Loucy (cell line): Measurements from ENCODE around the gene UBE3D.
"Not testable (repeated sequence)": the region's sequence is repeated elsewhere in the genome, so short reads cannot be mapped to it uniquely, and the experiment has no call there.

Experiments
- H2AFZ ChIP-seq: fragments of 200-600 bp; sonication (generic); 2 replicates; pipeline ENCODE4 v1.6.0; 2016; ENCODE audit warnings: antibody characterized with exemption, mild to moderate bottlenecking, low read length, moderate library complexity
- H3F3A ChIP-seq: fragments of 200-600 bp; 2 replicates; pipeline ENCODE4 v1.6.0; 2016; ENCODE audit warnings: antibody characterized with exemption, low read depth, mild to moderate bottlenecking
- H3K27me3 ChIP-seq: fragments of 200-600 bp; sonication (generic); 2 replicates; pipeline ENCODE4 v1.6.1; 2014; ENCODE audit warnings: low read length, mild to moderate bottlenecking; ENCODE audit not compliant: insufficient read depth, poor library complexity, severe bottlenecking
- H3K36me3 ChIP-seq: fragments of 200-600 bp; sonication (generic); 2 replicates; pipeline ENCODE4 v1.6.1; 2016; ENCODE audit warnings: low read length; ENCODE audit not compliant: insufficient read depth
- H3K4me1 ChIP-seq: fragments of 200-600 bp; sonication (generic); 2 replicates; pipeline ENCODE4 v1.5.1; 2014; ENCODE audit warnings: low read length, mild to moderate bottlenecking; ENCODE audit not compliant: insufficient read depth, poor library complexity, severe bottlenecking
- H3K4me2 ChIP-seq: fragments of 200-600 bp; sonication (generic); 2 replicates; pipeline ENCODE4 v1.6.0; 2014; ENCODE audit warnings: antibody characterized with exemption, low read length, low read depth, mild to moderate bottlenecking; ENCODE audit not compliant: poor library complexity, severe bottlenecking
- H3K4me3 ChIP-seq: fragments of 200-600 bp; sonication (generic); 2 replicates; pipeline ENCODE4 v1.5.1; 2014; ENCODE audit warnings: low read length, mild to moderate bottlenecking, mixed read lengths; ENCODE audit not compliant: poor library complexity, severe bottlenecking
- H3K79me2 ChIP-seq: fragments of 200-600 bp; sonication (generic); 2 replicates; pipeline ENCODE4 v1.6.1; 2014; ENCODE audit warnings: low read length; ENCODE audit not compliant: insufficient read depth
- H3K9ac ChIP-seq: fragments of 200-600 bp; sonication (generic); 2 replicates; pipeline ENCODE4 v1.6.0; 2014; ENCODE audit warnings: mild to moderate bottlenecking, low read depth, low read length, moderate library complexity; ENCODE audit not compliant: poor library complexity, severe bottlenecking
- H3K9me2 ChIP-seq: fragments of 200-600 bp; sonication (generic); replicated peaks from 2 replicates; pipeline ENCODE4 v1.6.1; 2016; ENCODE audit warnings: low read depth, low read length, mixed read lengths
- H3K9me3 ChIP-seq: fragments of 200-600 bp; sonication (generic); 2 replicates; pipeline ENCODE4 v1.6.1; 2014; ENCODE audit warnings: mild to moderate bottlenecking, antibody characterized with exemption, low read length, low read depth; ENCODE audit not compliant: insufficient read depth
- H4K20me1 ChIP-seq: fragments of 200-600 bp; sonication (generic); 2 replicates; pipeline ENCODE4 v1.6.0; 2014; ENCODE audit warnings: antibody characterized with exemption, low read length, mild to moderate bottlenecking; ENCODE audit not compliant: insufficient read depth, poor library complexity, severe bottlenecking
- CTCF ChIP-seq: fragments of 200-600 bp; sonication (generic); conservative IDR thresholded peaks from 2 replicates; pipeline ENCODE4 v1.5.1; 2014; ENCODE audit warnings: mild to moderate bottlenecking, antibody characterized with exemption, low read length
- EZH2phosphoT487 ChIP-seq: fragments of 200-600 bp; IDR thresholded peaks from 2 replicates; pipeline ENCODE4 v1.6.1; 2018; ENCODE audit warnings: antibody characterized with exemption, mild to moderate bottlenecking, moderate library complexity, borderline replicate concordance

The UBE3D gene

DNA sequence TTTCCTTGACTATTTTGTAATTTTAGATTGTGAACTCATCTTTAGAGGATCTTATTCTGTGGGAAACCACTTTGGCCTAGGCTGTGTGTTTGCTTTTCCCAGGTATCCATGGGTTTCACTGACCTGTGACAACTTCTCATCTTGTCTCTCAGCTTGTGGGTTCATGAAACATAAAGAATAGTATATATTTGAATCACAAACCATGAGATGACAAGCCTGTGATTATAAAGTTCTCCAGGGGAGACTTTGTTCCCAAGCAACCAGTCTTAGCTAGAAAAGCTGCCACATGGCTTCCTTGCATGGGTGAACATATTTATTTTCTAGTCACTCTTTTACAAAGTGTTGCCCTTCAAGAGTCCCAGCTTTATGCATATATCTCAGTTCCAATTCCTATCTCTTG, 201.9 kb downstream of the UBE3D start:
- TF ChIP-seq EZH2phosphoT487 (no peak), CTCF (no peak)

DNA sequence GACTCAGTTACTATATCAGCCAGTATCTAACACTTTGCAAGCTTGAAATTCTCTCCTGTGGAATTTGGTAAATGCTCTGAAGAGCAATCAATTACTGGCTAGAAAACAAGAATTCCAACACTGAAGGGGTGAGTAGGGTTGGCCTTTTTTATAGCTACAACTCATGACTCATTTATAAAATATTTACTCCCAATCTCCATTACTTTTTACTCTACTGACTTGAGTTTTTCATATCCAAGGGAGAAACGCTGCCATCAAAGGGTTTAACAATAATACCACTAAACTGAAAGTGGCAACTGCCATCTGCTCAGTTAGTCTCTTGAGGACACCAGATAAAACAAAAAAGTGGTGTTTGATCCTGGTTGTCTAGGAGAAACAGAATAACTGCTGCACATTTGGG, 203.1 kb downstream of the UBE3D start:
- Histone ChIP-seq H3K79me2 (no peaks in the 10 kb centered on the region), H3K9me3 (no peaks in the 10 kb centered on the region), H2AFZ (no peak overlapping the region), H3K9me2 (no peaks in the 10 kb centered on the region), H3K4me1 (no peaks in the 10 kb centered on the region), H3K4me3 (no peak overlapping the region), H3F3A (no peaks in the 10 kb centered on the region), H3K36me3 (no peaks in the 10 kb centered on the region), H3K9ac (no peak overlapping the region), H3K4me2 (no peak overlapping the region), H4K20me1 (no peaks in the 10 kb centered on the region), H3K27me3 (no peaks in the 10 kb centered on the region)
- no peak for TF ChIP-seq CTCF
- no peak for TF ChIP-seq EZH2phosphoT487

More for the DNA sequence above, 201.9 kb downstream of the UBE3D start:
- no peaks in the 10 kb centered on the region for H3F3A ChIP-seq
- H3K9me3 ChIP-seq, result no peaks in the 10 kb centered on the region
- no peak overlapping the region for H3K9ac ChIP-seq
- H3K4me3 ChIP-seq, result no peak overlapping the region
- H4K20me1 ChIP-seq, result no peaks in the 10 kb centered on the region
- no peak overlapping the region for H3K4me2 ChIP-seq
- no peaks in the 10 kb centered on the region for H3K9me2 ChIP-seq
- H3K4me1 ChIP-seq, result no peaks in the 10 kb centered on the region
- no peaks in the 10 kb centered on the region for H3K36me3 ChIP-seq
- no peak overlapping the region; the same call in 1 of the 2 replicates for H2AFZ ChIP-seq
- no peaks in the 10 kb centered on the region for H3K79me2 ChIP-seq
- no peaks in the 10 kb centered on the region for H3K27me3 ChIP-seq

- Histone ChIP-seq H3K4me2 (no peak overlapping the region), H2AFZ (no peak overlapping the region), H3K9me2 (no peaks in the 10 kb centered on the region), H3F3A (no peaks in the 10 kb centered on the region), H4K20me1 (no peaks in the 10 kb centered on the region), H3K36me3 (no peaks in the 10 kb centered on the region), H3K4me3 (no peak overlapping the region), H3K27me3 (no peaks in the 10 kb centered on the region), H3K9me3 (no peaks in the 10 kb centered on the region), H3K4me1 (no peaks in the 10 kb centered on the region), H3K9ac (no peak overlapping the region), H3K79me2 (no peaks in the 10 kb centered on the region)
- TF ChIP-seq EZH2phosphoT487 (no peak), CTCF (no peak)
Measured at GRCh38 chr6:82861121-82861520, 204.5 kb downstream of the UBE3D start.

GRCh38 chr6:82856077-82856476, 209.6 kb downstream of the UBE3D start:
- not testable (repeated sequence) for H3K9me3 ChIP-seq, H3K4me2 ChIP-seq, H3K4me3 ChIP-seq, H4K20me1 ChIP-seq, H2AFZ ChIP-seq, H3K4me1 ChIP-seq, H3K9ac ChIP-seq, H3K9me2 ChIP-seq, H3K79me2 ChIP-seq, H3K27me3 ChIP-seq, H3F3A ChIP-seq, H3K36me3 ChIP-seq

- not testable (repeated sequence) for H3K4me3 ChIP-seq, H3K27me3 ChIP-seq, H3K4me1 ChIP-seq, H4K20me1 ChIP-seq, H2AFZ ChIP-seq, H3K79me2 ChIP-seq, H3F3A ChIP-seq, H3K36me3 ChIP-seq, H3K9me3 ChIP-seq, H3K9me2 ChIP-seq, H3K4me2 ChIP-seq, H3K9ac ChIP-seq
Measured at GRCh38 chr6:82852904-82853303, 212.7 kb downstream of the UBE3D start.
